ACC112 (cell line): ENCODE measurements around the gene CXADR.
"Not testable (repeated sequence)": the region's sequence is repeated elsewhere in the genome, so short reads cannot be mapped to it uniquely, and the experiment has no call there.

ENCODE experiments used
- H2AFZ ChIP-seq: fragments of 200-600 bp; sonication (generic); one replicate; pipeline ENCODE4 v1.6.0; 2017; ENCODE audit warnings: antibody characterized with exemption, low read length; ENCODE audit not compliant: unreplicated experiment
- H3K27ac ChIP-seq: fragments of 200-600 bp; sonication (generic); 2 replicates; pipeline ENCODE4 v1.5.1; 2014; ENCODE audit warnings: low read depth, mild to moderate bottlenecking, antibody characterized with exemption, low read length, moderate library complexity
- H3K27me3 ChIP-seq: fragments of 200-600 bp; sonication (generic); 2 replicates; pipeline ENCODE4 v1.6.1; 2014; ENCODE audit warnings: mild to moderate bottlenecking, antibody characterized with exemption, low read length, moderate library complexity, mixed read lengths; ENCODE audit not compliant: insufficient read depth
- H3K36me3 ChIP-seq: fragments of 200-600 bp; sonication (generic); 2 replicates; pipeline ENCODE4 v1.6.1; 2016; ENCODE audit warnings: mild to moderate bottlenecking, antibody characterized with exemption, low read length, moderate library complexity, mixed read lengths; ENCODE audit not compliant: insufficient read depth
- H3K4me1 ChIP-seq: fragments of 200-600 bp; sonication (generic); one replicate; pipeline ENCODE4 v1.6.1; 2016; ENCODE audit warnings: low read length, mixed read lengths; ENCODE audit not compliant: insufficient read depth, unreplicated experiment, control insufficient read depth
- H3K4me3 ChIP-seq: fragments of 200-600 bp; sonication (generic); 2 replicates; pipeline ENCODE4 v1.5.1; 2014; ENCODE audit warnings: mild to moderate bottlenecking, low read depth, low read length
- H3K79me2 ChIP-seq: fragments of 200-600 bp; sonication (generic); one replicate; pipeline ENCODE4 v1.6.0; 2016; ENCODE audit warnings: low read length; ENCODE audit not compliant: control insufficient read depth, unreplicated experiment, insufficient read depth

Gene CXADR

DNA sequence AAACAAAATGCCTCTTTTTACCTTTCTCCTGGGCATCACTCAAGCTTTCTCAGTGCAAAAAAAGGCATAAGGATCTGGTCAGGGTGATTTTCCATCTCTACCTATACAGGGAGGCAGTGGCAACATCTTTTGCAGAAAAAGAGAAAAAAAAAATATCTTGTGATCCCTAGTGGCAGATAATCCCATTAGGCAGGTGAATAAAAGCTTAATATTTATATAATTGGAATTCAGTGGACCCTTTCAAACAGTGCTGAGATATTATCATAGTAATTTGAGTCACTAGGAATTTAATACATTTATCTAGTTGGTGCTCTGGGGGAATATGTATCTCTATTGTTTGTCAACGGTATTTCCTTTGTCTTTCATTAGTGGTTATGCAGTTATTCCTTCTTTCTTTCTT lies 29.9 kb upstream of the CXADR start:
- Histone ChIP-seq H3K79me2 (no peaks in the 10 kb centered on the region), H3K27me3 (peaks cover 2% of the 10 kb centered on the region; the same call in 1 of the 2 replicates), H3K27ac (no peak overlapping the region), H3K4me1 (no peaks in the 10 kb centered on the region), H3K36me3 (no peaks in the 10 kb centered on the region), H3K4me3 (no peak overlapping the region), H2AFZ (no peak overlapping the region)

DNA sequence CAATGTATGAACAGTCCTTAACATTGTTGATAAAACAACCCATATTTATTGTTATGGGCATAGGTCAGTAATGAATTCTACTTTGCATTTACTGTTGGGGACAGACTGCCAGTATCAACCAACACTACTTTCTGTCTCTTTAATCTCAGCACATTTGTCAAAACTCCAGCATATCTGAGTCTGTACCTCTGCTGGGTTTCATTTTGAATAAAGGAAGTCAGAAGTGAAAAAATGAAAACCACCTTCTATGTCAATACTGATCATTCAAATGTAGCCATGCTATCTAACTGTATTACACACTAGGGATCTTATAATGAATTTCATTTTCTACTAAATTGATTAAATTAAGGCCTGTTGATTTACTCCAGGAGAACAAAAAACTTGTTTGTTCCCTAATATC lies 24.2 kb upstream of the CXADR start:
- Histone ChIP-seq H3K79me2 (no peaks in the 10 kb centered on the region), H2AFZ (no peak overlapping the region), H3K4me1 (peaks cover 15% of the 10 kb centered on the region), H3K4me3 (no peak overlapping the region), H3K27ac (no peak overlapping the region), H3K36me3 (no peaks in the 10 kb centered on the region), H3K27me3 (peaks cover 10% of the 10 kb centered on the region)

DNA sequence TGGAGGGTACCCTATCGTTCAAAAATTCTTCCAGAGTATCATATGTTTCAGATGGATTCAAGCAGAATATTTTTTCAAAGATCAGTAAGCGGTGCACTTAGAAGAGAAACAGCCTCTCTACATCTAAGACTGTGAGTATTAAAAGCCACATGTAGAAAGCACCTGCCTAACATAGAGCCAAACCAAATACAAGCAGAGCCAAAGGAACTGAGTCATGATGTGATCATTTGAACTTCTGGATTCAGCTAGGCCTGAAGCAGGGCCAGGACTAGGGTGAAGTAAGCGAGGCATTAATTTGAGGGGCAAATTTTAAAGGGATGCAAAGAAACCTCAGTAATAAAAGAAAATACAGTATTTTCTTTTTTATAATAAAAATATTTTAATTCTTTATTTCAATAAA lies 23.3 kb upstream of the CXADR start:
- H3K79me2 ChIP-seq, H3K36me3 ChIP-seq, H3K4me3 ChIP-seq, H3K27ac ChIP-seq, H2AFZ ChIP-seq: not testable (repeated sequence)
- Histone ChIP-seq H3K4me1 (peaks cover 15% of the 10 kb centered on the region), H3K27me3 (peaks cover 18% of the 10 kb centered on the region)

DNA sequence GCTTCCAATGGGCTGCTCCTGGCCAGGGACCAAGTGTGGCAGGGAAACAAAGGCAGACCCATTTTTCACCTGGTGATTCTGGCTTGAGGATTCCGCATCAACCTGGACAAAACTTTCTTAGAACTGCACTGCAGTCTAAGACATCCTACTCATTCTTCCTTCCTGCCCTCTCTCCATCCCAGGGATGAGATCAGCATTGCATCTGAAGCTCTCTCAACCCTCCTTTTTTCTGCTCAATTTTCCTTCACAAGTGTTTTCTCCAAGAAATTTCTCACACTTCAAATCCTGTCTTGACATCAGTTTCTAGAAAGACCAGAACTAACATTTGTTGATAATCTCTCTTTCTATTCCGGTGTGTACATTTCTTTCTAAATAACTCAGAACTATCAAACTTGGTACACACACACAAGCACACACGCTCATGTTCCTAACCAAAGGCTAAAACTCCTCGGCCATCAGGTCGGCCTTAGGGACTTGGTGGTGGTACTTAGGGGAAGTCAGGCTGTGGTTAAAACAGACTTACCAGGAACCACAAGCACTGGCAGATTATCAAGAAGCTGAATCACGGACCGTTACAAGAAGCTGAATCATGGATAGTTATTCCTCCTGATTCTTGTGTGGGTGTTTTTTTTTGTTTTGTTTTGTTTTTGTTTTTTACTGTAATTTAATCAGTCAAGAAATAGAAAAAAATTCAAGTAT lies 21.0 kb upstream of the CXADR start:
- Histone ChIP-seq H2AFZ (peak overlapping the region; percentile 35), H3K4me1 (peaks cover 15% of the 10 kb centered on the region), H3K36me3 (no peaks in the 10 kb centered on the region), H3K27ac (peak overlapping the region; percentile 72), H3K4me3 (peak overlapping the region; percentile 41), H3K27me3 (peaks cover 41% of the 10 kb centered on the region), H3K79me2 (no peaks in the 10 kb centered on the region)

DNA sequence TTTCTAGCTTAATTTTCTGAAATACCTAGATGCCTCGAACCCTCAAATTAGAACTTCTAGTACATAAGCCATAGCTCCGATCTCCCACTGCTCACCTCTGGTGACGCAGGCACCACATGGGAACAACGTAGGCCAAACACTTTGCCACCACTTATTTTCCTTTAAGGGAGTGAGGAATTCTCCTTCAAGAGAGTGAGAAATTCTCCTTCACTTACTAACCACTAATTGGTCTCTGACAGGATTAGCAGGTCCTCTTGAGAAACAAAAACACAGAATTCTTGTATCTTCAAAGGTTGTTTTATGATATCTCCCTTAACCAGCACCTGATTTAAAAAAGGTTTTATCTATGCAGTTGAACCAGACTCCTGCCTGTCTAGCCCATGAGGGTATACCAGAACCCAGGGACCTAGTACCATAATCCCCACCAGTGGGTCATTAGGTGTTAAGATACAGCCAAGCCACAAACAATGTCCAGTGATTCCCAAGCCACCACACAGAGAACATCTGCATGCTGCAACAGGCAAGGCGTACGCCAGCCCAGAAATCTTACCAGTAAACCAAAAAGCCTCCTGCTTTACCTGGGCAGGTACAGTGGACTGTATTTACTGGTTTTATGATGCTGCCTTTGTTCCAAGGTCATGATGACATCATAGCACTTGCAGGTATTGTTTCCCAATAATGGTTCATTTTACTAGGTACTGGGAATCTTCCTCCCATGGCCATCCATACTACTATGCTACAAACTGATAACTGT lies 20.3 kb upstream of the CXADR start:
- Histone ChIP-seq H2AFZ (no peak overlapping the region), H3K27ac (peak overlapping the region; percentile 72; the same call in 1 of the 2 replicates), H3K4me1 (peaks cover 15% of the 10 kb centered on the region), H3K4me3 (peak overlapping the region; percentile 35), H3K36me3 (no peaks in the 10 kb centered on the region), H3K79me2 (no peaks in the 10 kb centered on the region), H3K27me3 (peaks cover 46% of the 10 kb centered on the region)

DNA sequence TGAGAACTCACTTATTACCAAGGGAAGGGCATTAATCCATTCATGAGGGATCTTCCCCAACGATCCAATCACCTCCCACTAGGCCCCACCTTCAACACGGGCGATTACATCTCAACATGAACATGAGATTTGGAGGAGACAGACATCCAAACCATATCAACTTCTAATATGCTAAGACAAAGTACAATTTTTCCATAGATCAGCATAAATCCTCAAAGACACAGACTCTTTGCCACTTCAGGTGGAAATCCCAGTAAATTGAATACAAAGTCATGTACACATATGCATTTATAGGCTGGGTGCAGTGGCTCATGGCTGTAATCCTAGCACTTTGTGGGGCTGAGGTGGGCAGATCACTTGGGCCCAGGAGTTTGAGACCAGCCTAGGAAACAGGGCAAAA lies 18.8 kb upstream of the CXADR start:
- Histone ChIP-seq H3K4me3 (no peak overlapping the region), H3K79me2 (no peaks in the 10 kb centered on the region), H3K27me3 (peaks cover 41% of the 10 kb centered on the region), H3K27ac (no peak overlapping the region), H3K4me1 (peaks cover 15% of the 10 kb centered on the region), H2AFZ (no peak overlapping the region), H3K36me3 (no peaks in the 10 kb centered on the region)

DNA sequence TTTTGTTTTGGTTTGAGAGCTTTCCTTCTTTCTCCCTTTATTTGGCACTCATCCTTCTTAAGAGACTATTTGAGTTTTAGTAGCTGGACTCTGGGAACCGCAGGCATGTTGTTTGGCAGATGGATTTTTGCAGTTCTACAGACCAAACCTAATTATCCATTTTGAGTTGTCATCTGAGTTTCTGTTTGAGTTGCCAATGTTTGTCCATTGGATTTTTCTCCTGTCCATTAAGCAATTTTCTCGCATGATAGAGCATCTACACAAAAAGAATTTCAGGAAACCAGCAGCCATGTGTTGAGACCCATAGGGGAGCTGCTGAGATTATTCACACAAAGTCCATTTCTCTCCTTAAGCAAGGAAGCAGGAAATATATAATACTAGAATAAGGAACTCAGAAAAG lies 17.2 kb upstream of the CXADR start:
- Histone ChIP-seq H2AFZ (no peak overlapping the region), H3K27ac (no peak overlapping the region), H3K79me2 (no peaks in the 10 kb centered on the region), H3K4me3 (no peak overlapping the region), H3K27me3 (peaks cover 44% of the 10 kb centered on the region), H3K36me3 (no peaks in the 10 kb centered on the region), H3K4me1 (peaks cover 15% of the 10 kb centered on the region)

DNA sequence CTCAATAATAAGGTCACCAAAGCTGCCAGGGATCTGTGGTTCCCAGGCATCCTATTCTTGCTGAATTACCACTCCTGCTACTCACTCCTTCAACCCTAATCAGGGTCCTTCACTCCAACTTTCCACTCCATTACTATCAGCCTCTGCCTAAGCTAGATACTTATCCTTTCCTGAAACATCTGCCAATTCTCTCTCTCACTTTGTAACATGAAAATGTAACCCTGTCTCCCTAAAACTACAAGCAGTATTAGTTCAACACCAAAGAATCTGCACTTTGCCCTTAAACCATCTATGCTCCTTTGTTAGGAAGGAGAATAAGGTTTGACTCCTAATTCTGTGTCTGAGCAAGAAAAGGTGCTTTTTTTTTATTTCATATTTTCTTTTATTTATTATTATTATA lies 15.5 kb upstream of the CXADR start:
- peaks cover 53% of the 10 kb centered on the region for H3K27me3 ChIP-seq
- peaks cover 6% of the 10 kb centered on the region for H3K4me1 ChIP-seq
- H3K27ac ChIP-seq: no peak overlapping the region
- H3K79me2 ChIP-seq: no peaks in the 10 kb centered on the region
- H3K36me3 ChIP-seq: no peaks in the 10 kb centered on the region
- no peak overlapping the region for H2AFZ ChIP-seq
- H3K4me3 ChIP-seq: no peak overlapping the region

DNA sequence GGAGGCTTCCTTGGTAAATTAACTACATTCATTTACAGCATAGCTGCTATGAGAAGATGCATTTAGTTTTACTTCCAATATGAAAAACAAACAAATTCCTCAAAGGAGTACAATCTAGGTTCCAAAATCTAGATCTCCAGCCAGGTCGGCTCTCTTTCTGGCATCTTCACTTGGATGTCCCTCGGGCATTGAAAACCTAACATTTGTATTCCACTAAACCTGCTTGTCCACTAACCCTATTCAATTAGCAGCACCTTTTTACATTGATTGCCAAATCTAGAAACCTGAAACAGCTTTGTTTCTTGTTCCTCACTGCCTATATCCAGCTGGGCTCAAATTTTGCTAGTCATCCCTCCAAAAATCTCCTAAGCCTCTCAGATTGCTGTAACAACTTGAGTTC lies 14.3 kb upstream of the CXADR start:
- Histone ChIP-seq H3K79me2 (no peaks in the 10 kb centered on the region), H3K36me3 (no peaks in the 10 kb centered on the region), H3K27me3 (peaks cover 53% of the 10 kb centered on the region), H3K4me3 (no peak overlapping the region), H3K27ac (no peak overlapping the region), H3K4me1 (no peaks in the 10 kb centered on the region), H2AFZ (no peak overlapping the region)

DNA sequence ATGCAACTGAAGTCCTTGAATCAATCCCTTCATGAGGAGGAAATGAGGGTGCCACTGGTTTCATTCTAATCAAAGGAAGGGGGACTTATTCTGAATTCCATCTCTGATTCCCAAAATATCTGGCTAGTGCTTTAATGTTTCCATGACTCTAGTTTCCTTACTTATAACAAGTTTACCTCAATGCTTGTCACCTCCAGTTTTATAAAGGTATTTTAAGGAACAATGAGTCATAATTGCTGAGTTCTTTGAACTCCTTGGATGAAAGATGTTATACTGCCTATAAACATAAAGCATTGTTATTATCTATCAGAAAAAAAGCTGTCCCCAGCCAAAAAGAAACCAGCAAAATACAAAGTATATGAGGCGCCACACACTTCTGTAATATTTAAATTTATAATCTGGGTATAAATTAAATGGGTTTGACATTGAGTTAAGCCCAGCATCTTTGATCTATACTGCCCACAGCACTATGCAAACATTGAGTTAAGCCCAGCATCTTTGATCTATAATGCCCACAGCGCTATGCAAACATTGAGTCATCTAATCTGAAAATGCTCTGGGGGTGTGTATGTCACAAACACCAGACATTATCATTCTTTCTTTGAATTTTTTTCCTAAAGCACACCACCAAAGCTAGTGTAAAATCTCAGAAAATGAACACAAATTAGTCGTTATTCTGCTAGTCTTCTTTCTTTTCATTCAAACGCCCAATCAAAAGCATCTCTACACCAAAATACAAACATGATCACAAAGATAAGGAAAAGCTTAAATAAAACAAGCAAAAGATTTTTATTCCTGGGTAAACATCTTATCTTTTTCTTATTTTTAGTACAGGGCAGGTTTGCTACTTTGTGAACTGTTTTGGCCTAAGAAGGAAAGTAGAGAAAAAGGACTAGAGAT lies 11.5 kb upstream of the CXADR start:
- H3K4me1 ChIP-seq: no peaks in the 10 kb centered on the region
- no peak overlapping the region for H3K27ac ChIP-seq
- H3K79me2 ChIP-seq: no peaks in the 10 kb centered on the region
- H3K4me3 ChIP-seq: no peak overlapping the region
- H3K27me3 ChIP-seq: peaks cover 28% of the 10 kb centered on the region
- H2AFZ ChIP-seq: no peak overlapping the region
- no peaks in the 10 kb centered on the region for H3K36me3 ChIP-seq
